Lung (tissue), 13 donors: ENCODE results near the gene GPR173. TPM values are rescaled to one million over a fixed set of nuclear protein-coding genes. Genes with fewer than 3 reads are reported as not detected.

Experiments
- ATAC-seq: fragments of 200-7000 bp; cut with Tn5 transposase; one replicate; pipeline ENCODE4 v1.9.1; 2020; ENCODE audit warnings: moderate number of reproducible peaks; ENCODE audit not compliant: insufficient read depth, low FRiP score
- DNase-seq, 3 donors: peaks; one replicate each; pipeline ENCODE4 v3.0.0-alpha.2; 2013 to 2017
- H3K27ac ChIP-seq, 2 donors: one replicate each; pipeline ENCODE4 v1.5.1; 2013; ENCODE audit warnings: mild to moderate bottlenecking in 2 of 2, moderate library complexity in 2 of 2, control low read depth in 1 of 2, inconsistent platforms in 1 of 2, low read depth in 1 of 2, low read length in 1 of 2
- H3K27me3 ChIP-seq, 3 donors: one replicate each; pipeline ENCODE4 v1.5.1; 2013; ENCODE audit warnings: low read length in 2 of 3; ENCODE audit not compliant: control insufficient read depth in 3 of 3, insufficient read depth in 3 of 3
- H3K36me3 ChIP-seq, 4 donors: one replicate each; pipeline ENCODE4 v1.5.1; 2013; ENCODE audit warnings: low read length in 4 of 4, mild to moderate bottlenecking in 1 of 4, moderate library complexity in 1 of 4; ENCODE audit not compliant: control insufficient read depth in 4 of 4, insufficient read depth in 4 of 4
- H3K4me1 ChIP-seq, 5 donors: one replicate each; pipeline ENCODE4 v1.5.1; 2013; ENCODE audit warnings: low read length in 5 of 5, mild to moderate bottlenecking in 2 of 5, moderate library complexity in 1 of 5; ENCODE audit not compliant: control insufficient read depth in 5 of 5, insufficient read depth in 5 of 5
- H3K4me3 ChIP-seq: one replicate; pipeline ENCODE4 v1.5.1; 2013; ENCODE audit warnings: mild to moderate bottlenecking, control low read depth, moderate library complexity
- H3K9ac ChIP-seq, 2 donors: one replicate each; pipeline ENCODE4 v1.5.1; 2013; ENCODE audit warnings: low read length in 2 of 2, control low read depth in 1 of 2; ENCODE audit not compliant: insufficient read depth in 1 of 2
- H3K9me3 ChIP-seq, 4 donors: one replicate each; pipeline ENCODE4 v1.5.1; 2013; ENCODE audit warnings: low read length in 3 of 4, mild to moderate bottlenecking in 1 of 4, moderate library complexity in 1 of 4; ENCODE audit not compliant: control insufficient read depth in 4 of 4, insufficient read depth in 3 of 4
- WGBS, 2 donors: extraction: QIAGEN DNeasy Blood & Tissue Kit; methylation state at CpG; one replicate each; pipeline ENCODE4 v1.1.7; 2013; 5-methylcytosine and 5-hydroxymethylcytosine counted together
- polyA plus RNA-seq, 2 donors: library from polyadenylated mRNA; stranded (reverse); fragments of 200-250 nt; gene quantifications; one replicate each; pipeline ENCODE4 v1.2.1, GENCODE V29; 2013
- small RNA-seq: library from RNA; depleted of rRNA; stranded (forward); fragments of <200 nt; gene quantifications from one replicate; pipeline ENCODE3, GENCODE V24; 2014; ENCODE audit warnings: low replicate concordance
- total RNA-seq, 2 donors: library from RNA; depleted of rRNA in 1 of 2; stranded (reverse); fragments of >200 nt in 1 of 2; gene quantifications; one replicate each; pipeline ENCODE4 v1.2.1, GENCODE V29; 2014 to 2021
- TF ChIP-seq, protein P1 (sequence below): IDR thresholded peaks from 2 replicates; pipeline ENCODE4 v1.5.1; 2012; ENCODE audit warnings: mild to moderate bottlenecking; ENCODE audit errors: control extremely low read depth, extremely low read depth
- donor health status: control.
- donor health status: control.
- donor health status: Bipolar disorder and iron deficiency.
- donor health status: healthy.
- donor health status: DM: yes; HTN: yes; CAD: no.

Gene GPR173
- total and polyA plus RNA-seq, 4 donors: 0.94 to 4.6 (median 2.0) TPM

DNA sequence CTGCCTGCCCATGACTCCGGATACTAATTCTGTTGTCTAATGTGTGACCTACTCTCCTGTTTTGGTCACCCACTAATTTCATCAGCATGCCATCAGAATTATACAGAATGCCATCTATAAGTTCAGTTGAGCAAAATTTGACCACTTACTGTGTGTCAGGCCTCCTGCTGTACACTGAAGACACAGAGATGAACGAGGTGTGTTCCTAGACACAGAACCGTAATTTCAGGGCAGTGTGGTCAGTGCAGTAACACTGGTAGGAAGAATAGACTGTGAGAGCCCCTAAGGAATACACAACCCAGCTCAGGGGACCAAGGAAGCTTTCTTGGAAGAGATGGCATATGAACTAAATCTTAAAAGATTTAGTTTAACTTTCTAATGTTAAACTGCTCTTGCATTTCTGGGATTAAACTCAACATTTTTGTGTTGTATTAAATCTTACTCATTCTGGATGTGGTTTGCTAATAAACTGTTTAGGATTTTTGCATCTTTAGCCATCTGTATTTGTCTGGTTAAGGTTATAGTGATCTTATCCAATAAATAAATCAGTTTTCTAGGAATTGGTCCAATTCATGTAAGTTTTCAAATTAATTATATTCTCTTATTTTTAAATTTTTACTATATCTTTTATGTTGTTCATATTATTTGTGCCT is 79.6 kb downstream of the GPR173 start:
- no peak overlapping the region for H3K4me3 ChIP-seq
- peaks cover 0 to 4% (median 1%) of the 10 kb centered on the region in 4 donors for H3K9me3 ChIP-seq
- no peak overlapping the region for H3K9ac ChIP-seq
- peaks cover 0 to 3% (median 0%) of the 10 kb centered on the region in 5 donors for H3K4me1 ChIP-seq
- no peak for DNase-seq
- H3K36me3 ChIP-seq: no peaks in the 10 kb centered on the region
- H3K27ac ChIP-seq: no peak overlapping the region
- TF ChIP-seq, protein P1, sequence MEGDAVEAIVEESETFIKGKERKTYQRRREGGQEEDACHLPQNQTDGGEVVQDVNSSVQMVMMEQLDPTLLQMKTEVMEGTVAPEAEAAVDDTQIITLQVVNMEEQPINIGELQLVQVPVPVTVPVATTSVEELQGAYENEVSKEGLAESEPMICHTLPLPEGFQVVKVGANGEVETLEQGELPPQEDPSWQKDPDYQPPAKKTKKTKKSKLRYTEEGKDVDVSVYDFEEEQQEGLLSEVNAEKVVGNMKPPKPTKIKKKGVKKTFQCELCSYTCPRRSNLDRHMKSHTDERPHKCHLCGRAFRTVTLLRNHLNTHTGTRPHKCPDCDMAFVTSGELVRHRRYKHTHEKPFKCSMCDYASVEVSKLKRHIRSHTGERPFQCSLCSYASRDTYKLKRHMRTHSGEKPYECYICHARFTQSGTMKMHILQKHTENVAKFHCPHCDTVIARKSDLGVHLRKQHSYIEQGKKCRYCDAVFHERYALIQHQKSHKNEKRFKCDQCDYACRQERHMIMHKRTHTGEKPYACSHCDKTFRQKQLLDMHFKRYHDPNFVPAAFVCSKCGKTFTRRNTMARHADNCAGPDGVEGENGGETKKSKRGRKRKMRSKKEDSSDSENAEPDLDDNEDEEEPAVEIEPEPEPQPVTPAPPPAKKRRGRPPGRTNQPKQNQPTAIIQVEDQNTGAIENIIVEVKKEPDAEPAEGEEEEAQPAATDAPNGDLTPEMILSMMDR: no peak
- H3K27me3 ChIP-seq: peaks cover 3 to 26% (median 23%) of the 10 kb centered on the region in 3 donors
- ATAC-seq: no peak
- WGBS, 2 donors: 81 to 93% methylated on average over 3 of the region's 3 CpGs

Small RNA genes within 50 kb of the gene (small RNA-seq; reads per million reads assigned to genes)
- gene AL591212.2: not detected

Other genes starting within 250 kb of the GPR173 start
- gene XAGE5, start 237.5 kb upstream of the GPR173 start, total RNA-seq: not detected
- not detected for gene XAGE5, start 237.5 kb upstream of the GPR173 start, polyA plus RNA-seq
- not detected for gene XAGE3, start 180.7 kb upstream of the GPR173 start, total RNA-seq
- under 1 TPM in 1 of 2 donors, not detected in 1; 0.14 TPM for gene XAGE3, start 180.7 kb upstream of the GPR173 start, polyA plus RNA-seq
- gene FAM156B, start 151.5 kb upstream of the GPR173 start, total RNA-seq: 10 to 100 TPM; 19.8 to 21.2 TPM
- gene FAM156B, start 151.5 kb upstream of the GPR173 start, polyA plus RNA-seq: 10 to 100 TPM; 17.3 to 34.2 TPM
- 10 to 100 TPM; 18.9 to 21.4 TPM for gene FAM156A, start 90.3 kb upstream of the GPR173 start, total RNA-seq
- 10 to 100 TPM; 14.0 to 16.1 TPM for gene FAM156A, start 90.3 kb upstream of the GPR173 start, polyA plus RNA-seq
- 10 to 100 TPM; 20.8 to 44.0 TPM for gene TSPYL2, start 33.6 kb downstream of the GPR173 start, total RNA-seq
- gene TSPYL2, start 33.6 kb downstream of the GPR173 start, polyA plus RNA-seq: 10 to 100 TPM; 29.5 to 66.2 TPM
- 10 to 100 TPM; 10.7 to 30.5 TPM for gene KANTR, start 45.4 kb downstream of the GPR173 start, total RNA-seq
- gene KANTR, start 45.4 kb downstream of the GPR173 start, polyA plus RNA-seq: 1 to 10 TPM; 1.4 to 8.6 TPM
- 100 to 1,000 TPM; 112 TPM for gene KDM5C, start 176.4 kb downstream of the GPR173 start, total RNA-seq
- gene KDM5C, start 176.4 kb downstream of the GPR173 start, polyA plus RNA-seq: 10 to 100 TPM; 36.1 to 44.9 TPM
- 10 to 100 TPM; 10.3 to 24.5 TPM for gene IQSEC2, start 232.8 kb downstream of the GPR173 start, total RNA-seq
- gene IQSEC2, start 232.8 kb downstream of the GPR173 start, polyA plus RNA-seq: 10 to 100 TPM in 1 of 2 donors, 1 to 10 TPM in 1; 9.0 to 24.6 TPM